SK-N-SH treated with all-trans-retinoic acid at 6 μM for 48 hours (cell line): ENCODE measurements around the gene SLC45A3.

Experiments used
- ATAC-seq: fragments of 200-7000 bp; cut with Tn5 transposase; 3 replicates; pipeline ENCODE4 v1.9.1; 2020; ENCODE audit warnings: mild to moderate bottlenecking, moderate library complexity
- BACH2 ChIP-seq: fragments of 250-450 bp; sonication (Bioruptor Pico); IDR thresholded peaks from 2 replicates; pipeline ENCODE4 v1.9.0; 2021; ENCODE audit warnings: mild to moderate bottlenecking, borderline replicate concordance
- CSDC2 ChIP-seq: fragments of 250-450 bp; sonication (Bioruptor Pico); IDR thresholded peaks from 2 replicates; pipeline ENCODE4 v1.5.0; 2020; ENCODE audit warnings: mild to moderate bottlenecking, moderate library complexity
- ESRRG ChIP-seq: fragments of 250-450 bp; sonication (Bioruptor Pico); IDR thresholded peaks from 2 replicates; pipeline ENCODE4 v1.6.1; 2021; ENCODE audit warnings: mild to moderate bottlenecking
- GLIS3 ChIP-seq: fragments of 250-450 bp; sonication (Bioruptor Pico); IDR thresholded peaks from 2 replicates; pipeline ENCODE4 v1.5.0; 2020; ENCODE audit warnings: mild to moderate bottlenecking, moderate library complexity
- ISL1 ChIP-seq: fragments of 250-450 bp; sonication (Bioruptor Pico); IDR thresholded peaks from 2 replicates; pipeline ENCODE4 v2.1.2; 2022; ENCODE audit warnings: mild to moderate bottlenecking, moderate library complexity
- OSR1 ChIP-seq: fragments of 250-450 bp; sonication (Bioruptor Pico); IDR thresholded peaks from 2 replicates; pipeline ENCODE4 v1.8.0; 2022; ENCODE audit warnings: moderate library complexity, mild to moderate bottlenecking, inconsistent platforms
- PPARA ChIP-seq: fragments of 250-450 bp; sonication (Bioruptor Pico); IDR thresholded peaks from 2 replicates; pipeline ENCODE4 v1.5.0; 2020; ENCODE audit warnings: mild to moderate bottlenecking, borderline replicate concordance
- SNAI2 ChIP-seq: fragments of 250-450 bp; sonication (Bioruptor Pico); IDR thresholded peaks from 2 replicates; pipeline ENCODE4 v1.5.0; 2020; ENCODE audit warnings: mild to moderate bottlenecking, moderate library complexity
- TOX ChIP-seq: fragments of 250-450 bp; sonication (Bioruptor Pico); IDR thresholded peaks from 2 replicates; pipeline ENCODE4 v1.8.0; 2021; ENCODE audit warnings: mild to moderate bottlenecking, moderate library complexity, borderline replicate concordance
- ZC3H10 ChIP-seq: fragments of 250-450 bp; sonication (Bioruptor Pico); IDR thresholded peaks from 2 replicates; pipeline ENCODE4 v1.5.1; 2021; ENCODE audit warnings: mild to moderate bottlenecking, moderate library complexity
- ZFP3 ChIP-seq: fragments of 250-450 bp; sonication (Bioruptor Pico); IDR thresholded peaks from 2 replicates; pipeline ENCODE4 v1.5.0; 2020; ENCODE audit warnings: mild to moderate bottlenecking, moderate library complexity
- ZFP30 ChIP-seq: fragments of 450-650 bp; formaldehyde crosslinking; IDR thresholded peaks from 2 replicates; pipeline ENCODE4 v1.5.0; 2022; ENCODE audit warnings: mild to moderate bottlenecking, moderate library complexity
- ZNF565 ChIP-seq: fragments of 450-650 bp; formaldehyde crosslinking; conservative IDR thresholded peaks from 2 replicates; pipeline ENCODE4 v1.5.0; 2020; ENCODE audit warnings: low read depth, mild to moderate bottlenecking, moderate library complexity
- ZNF70 ChIP-seq: fragments of 450-650 bp; formaldehyde crosslinking; IDR thresholded peaks from 2 replicates; pipeline ENCODE4 v1.5.0; 2020; ENCODE audit warnings: mild to moderate bottlenecking, moderate library complexity
- ZNF8 ChIP-seq: fragments of 450-650 bp; formaldehyde crosslinking; IDR thresholded peaks from 2 replicates; pipeline ENCODE4 v1.5.0; 2020; ENCODE audit warnings: mild to moderate bottlenecking, moderate library complexity
- TF ChIP-seq, protein P1 (sequence below): fragments of 250-450 bp; sonication (Bioruptor Pico); IDR thresholded peaks from 2 replicates; pipeline ENCODE4 v1.8.0; 2021; ENCODE audit warnings: low read depth, mild to moderate bottlenecking, moderate library complexity, borderline replicate concordance
- TF ChIP-seq, protein P2 (sequence below): fragments of 250-450 bp; sonication (Bioruptor Pico); IDR thresholded peaks from 2 replicates; pipeline ENCODE4 v1.5.1; 2021; ENCODE audit warnings: mild to moderate bottlenecking, moderate library complexity
- TF ChIP-seq, protein P3 (sequence below): fragments of 250-450 bp; sonication (Bioruptor Pico); IDR thresholded peaks from 2 replicates; pipeline ENCODE4 v1.5.1; 2020; ENCODE audit warnings: low read depth, mild to moderate bottlenecking, moderate library complexity
- TF ChIP-seq, protein P4 (sequence below): fragments of 250-450 bp; sonication (Bioruptor Pico); IDR thresholded peaks from 2 replicates; pipeline ENCODE4 v1.5.0; 2020; ENCODE audit warnings: mild to moderate bottlenecking, moderate library complexity
- TF ChIP-seq, protein P5 (sequence below): fragments of 250-450 bp; sonication (Bioruptor Pico); IDR thresholded peaks from 2 replicates; pipeline ENCODE4 v1.8.0; 2020; ENCODE audit warnings: mild to moderate bottlenecking, moderate library complexity, borderline replicate concordance

The SLC45A3 gene

DNA sequence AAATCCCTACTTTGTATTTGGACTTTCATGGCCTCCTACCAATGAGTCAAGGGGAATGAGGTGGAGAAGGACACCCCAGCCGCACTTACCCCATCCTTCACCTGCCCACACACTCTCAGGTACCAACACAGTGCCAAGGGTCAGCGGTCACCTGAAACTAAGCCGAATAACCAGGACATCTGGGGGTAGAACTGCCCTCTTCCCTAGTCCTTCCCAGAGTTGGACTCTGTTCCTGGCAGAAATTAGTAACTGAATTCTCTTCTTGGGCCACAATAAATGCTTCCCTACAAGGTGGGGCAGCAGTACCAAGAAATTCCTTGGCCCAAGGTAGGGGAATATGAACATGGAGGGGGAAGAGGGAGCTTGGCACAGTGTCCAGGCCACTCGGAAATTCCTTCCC lies 7.3 kb downstream of the SLC45A3 start:
- TF ChIP-seq ZFP3 (CRISPR knock-in tag) (no peak), ZNF565 (CRISPR knock-in tag) (no peak), ZFP30 (no peak), SNAI2 (no peak), ISL1 (CRISPR knock-in tag) (no peak), OSR1 (no peak), CSDC2 (no peak)
- TF ChIP-seq, protein P1, sequence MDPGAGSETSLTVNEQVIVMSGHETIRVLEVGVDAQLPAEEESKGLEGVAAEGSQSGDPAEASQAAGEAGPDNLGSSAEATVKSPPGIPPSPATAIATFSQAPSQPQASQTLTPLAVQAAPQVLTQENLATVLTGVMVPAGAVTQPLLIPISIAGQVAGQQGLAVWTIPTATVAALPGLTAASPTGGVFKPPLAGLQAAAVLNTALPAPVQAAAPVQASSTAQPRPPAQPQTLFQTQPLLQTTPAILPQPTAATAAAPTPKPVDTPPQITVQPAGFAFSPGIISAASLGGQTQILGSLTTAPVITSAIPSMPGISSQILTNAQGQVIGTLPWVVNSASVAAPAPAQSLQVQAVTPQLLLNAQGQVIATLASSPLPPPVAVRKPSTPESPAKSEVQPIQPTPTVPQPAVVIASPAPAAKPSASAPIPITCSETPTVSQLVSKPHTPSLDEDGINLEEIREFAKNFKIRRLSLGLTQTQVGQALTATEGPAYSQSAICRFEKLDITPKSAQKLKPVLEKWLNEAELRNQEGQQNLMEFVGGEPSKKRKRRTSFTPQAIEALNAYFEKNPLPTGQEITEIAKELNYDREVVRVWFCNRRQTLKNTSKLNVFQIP (CRISPR knock-in tag): no peak
- TF ChIP-seq, protein P2, sequence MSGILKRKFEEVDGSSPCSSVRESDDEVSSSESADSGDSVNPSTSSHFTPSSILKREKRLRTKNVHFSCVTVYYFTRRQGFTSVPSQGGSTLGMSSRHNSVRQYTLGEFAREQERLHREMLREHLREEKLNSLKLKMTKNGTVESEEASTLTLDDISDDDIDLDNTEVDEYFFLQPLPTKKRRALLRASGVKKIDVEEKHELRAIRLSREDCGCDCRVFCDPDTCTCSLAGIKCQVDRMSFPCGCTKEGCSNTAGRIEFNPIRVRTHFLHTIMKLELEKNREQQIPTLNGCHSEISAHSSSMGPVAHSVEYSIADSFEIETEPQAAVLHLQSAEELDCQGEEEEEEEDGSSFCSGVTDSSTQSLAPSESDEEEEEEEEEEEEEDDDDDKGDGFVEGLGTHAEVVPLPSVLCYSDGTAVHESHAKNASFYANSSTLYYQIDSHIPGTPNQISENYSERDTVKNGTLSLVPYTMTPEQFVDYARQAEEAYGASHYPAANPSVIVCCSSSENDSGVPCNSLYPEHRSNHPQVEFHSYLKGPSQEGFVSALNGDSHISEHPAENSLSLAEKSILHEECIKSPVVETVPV (CRISPR knock-in tag): no peak
- TF ChIP-seq, protein P3, sequence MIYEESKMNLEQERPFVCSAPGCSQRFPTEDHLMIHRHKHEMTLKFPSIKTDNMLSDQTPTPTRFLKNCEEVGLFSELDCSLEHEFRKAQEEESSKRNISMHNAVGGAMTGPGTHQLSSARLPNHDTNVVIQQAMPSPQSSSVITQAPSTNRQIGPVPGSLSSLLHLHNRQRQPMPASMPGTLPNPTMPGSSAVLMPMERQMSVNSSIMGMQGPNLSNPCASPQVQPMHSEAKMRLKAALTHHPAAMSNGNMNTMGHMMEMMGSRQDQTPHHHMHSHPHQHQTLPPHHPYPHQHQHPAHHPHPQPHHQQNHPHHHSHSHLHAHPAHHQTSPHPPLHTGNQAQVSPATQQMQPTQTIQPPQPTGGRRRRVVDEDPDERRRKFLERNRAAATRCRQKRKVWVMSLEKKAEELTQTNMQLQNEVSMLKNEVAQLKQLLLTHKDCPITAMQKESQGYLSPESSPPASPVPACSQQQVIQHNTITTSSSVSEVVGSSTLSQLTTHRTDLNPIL (CRISPR knock-in tag): no peak
- TF ChIP-seq, protein P4, sequence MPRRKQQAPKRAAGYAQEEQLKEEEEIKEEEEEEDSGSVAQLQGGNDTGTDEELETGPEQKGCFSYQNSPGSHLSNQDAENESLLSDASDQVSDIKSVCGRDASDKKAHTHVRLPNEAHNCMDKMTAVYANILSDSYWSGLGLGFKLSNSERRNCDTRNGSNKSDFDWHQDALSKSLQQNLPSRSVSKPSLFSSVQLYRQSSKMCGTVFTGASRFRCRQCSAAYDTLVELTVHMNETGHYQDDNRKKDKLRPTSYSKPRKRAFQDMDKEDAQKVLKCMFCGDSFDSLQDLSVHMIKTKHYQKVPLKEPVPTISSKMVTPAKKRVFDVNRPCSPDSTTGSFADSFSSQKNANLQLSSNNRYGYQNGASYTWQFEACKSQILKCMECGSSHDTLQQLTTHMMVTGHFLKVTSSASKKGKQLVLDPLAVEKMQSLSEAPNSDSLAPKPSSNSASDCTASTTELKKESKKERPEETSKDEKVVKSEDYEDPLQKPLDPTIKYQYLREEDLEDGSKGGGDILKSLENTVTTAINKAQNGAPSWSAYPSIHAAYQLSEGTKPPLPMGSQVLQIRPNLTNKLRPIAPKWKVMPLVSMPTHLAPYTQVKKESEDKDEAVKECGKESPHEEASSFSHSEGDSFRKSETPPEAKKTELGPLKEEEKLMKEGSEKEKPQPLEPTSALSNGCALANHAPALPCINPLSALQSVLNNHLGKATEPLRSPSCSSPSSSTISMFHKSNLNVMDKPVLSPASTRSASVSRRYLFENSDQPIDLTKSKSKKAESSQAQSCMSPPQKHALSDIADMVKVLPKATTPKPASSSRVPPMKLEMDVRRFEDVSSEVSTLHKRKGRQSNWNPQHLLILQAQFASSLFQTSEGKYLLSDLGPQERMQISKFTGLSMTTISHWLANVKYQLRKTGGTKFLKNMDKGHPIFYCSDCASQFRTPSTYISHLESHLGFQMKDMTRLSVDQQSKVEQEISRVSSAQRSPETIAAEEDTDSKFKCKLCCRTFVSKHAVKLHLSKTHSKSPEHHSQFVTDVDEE (CRISPR knock-in tag): no peak
- ATAC-seq: no peak

DNA sequence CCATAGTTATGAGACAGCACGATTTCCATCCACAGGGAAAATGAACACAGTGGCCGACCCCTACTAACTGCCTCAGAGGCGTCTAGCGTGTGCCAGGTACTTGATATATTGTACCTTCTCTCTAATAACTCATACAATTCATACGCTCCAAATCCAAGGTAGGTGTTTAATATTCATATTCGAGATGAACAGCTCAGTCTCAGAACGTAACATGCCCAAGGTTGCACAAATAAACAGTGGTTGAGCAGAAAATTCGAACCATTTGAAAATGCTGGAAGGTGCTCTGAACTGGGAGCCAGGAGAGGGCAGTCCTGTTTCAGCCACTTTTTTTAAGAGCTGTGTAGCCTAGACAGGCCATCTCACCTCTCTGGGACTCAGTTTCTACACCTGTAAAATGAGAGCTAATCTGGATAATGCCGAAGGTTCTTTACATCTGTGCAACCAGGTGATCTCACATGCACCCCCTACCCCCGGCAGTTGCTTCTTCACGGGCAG lies 7.9 kb downstream of the SLC45A3 start:
- TF ChIP-seq ESRRG (CRISPR knock-in tag): no peak
- no peak for TF ChIP-seq OSR1
- no peak for TF ChIP-seq ISL1 (CRISPR knock-in tag)
- TF ChIP-seq ZFP3 (CRISPR knock-in tag): no peak
- TF ChIP-seq TOX (CRISPR knock-in tag): no peak
- no peak for TF ChIP-seq ZNF565 (CRISPR knock-in tag)
- peak; percentile 15; the same call in 1 of the 3 replicates for ATAC-seq

DNA sequence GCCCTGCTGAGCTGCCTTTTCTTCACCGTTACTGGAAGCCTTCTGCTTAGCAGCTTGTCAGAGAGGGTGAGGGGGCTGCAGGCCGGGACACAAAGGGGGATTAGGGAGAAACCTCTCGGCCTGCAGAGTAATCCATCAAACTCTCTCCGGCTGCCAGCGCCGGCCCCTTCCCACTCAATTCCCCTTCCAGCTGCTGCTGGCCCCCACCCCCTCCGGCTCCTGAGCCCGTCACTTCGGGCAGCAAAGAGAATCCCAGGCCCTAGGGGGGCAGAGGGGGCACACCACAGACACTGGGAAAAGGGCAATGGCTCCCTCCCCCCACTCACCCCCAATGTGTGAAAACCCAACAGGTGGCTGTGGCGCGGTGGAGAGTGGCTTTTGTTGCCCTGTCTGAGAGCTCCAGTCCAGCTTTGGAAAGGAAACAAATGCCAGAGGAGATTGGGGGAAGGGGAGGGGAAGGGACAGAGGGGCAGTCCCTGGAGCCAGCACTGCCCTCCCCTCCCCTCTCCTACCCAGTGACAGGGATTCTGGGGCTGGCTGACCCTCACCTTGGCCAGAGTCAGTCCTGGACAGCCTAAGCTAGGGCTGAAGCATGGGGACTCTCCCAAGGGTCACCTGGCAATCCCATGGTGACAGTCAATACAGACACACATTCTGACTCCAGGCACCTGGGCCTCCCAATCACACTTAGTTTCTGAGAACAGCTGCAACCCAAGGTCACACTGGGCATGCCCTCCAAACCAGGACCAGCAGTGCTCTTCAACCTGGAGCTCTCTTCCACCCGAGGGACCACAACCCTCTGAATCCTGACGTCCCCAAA lies 9.5 kb downstream of the SLC45A3 start:
- no peak for ATAC-seq
- TF ChIP-seq ZFP30 (no peak), ESRRG (CRISPR knock-in tag) (no peak), ZNF70 (CRISPR knock-in tag) (no peak), GLIS3 (CRISPR knock-in tag) (no peak), ISL1 (CRISPR knock-in tag) (no peak), ZC3H10 (CRISPR knock-in tag) (no peak), CSDC2 (no peak)

DNA sequence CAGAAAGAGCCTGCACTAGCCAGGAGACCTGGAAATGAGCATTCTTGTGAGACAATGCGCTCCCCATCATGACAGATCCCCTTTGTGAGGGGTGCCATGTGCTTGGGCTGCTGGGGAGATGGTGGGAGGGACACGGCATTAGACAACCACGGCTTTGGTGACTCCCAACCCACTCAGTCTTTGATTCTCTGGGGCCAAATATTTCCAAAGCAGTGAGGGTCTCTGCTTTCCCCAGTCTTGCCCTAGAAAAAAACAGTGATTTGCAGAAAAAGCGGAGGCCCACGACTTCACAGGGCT lies 10.2 kb downstream of the SLC45A3 start:
- no peak for ATAC-seq
- TF ChIP-seq, protein P3 (CRISPR knock-in tag): no peak
- no peak for TF ChIP-seq ZNF8 (CRISPR knock-in tag)
- TF ChIP-seq, protein P5, sequence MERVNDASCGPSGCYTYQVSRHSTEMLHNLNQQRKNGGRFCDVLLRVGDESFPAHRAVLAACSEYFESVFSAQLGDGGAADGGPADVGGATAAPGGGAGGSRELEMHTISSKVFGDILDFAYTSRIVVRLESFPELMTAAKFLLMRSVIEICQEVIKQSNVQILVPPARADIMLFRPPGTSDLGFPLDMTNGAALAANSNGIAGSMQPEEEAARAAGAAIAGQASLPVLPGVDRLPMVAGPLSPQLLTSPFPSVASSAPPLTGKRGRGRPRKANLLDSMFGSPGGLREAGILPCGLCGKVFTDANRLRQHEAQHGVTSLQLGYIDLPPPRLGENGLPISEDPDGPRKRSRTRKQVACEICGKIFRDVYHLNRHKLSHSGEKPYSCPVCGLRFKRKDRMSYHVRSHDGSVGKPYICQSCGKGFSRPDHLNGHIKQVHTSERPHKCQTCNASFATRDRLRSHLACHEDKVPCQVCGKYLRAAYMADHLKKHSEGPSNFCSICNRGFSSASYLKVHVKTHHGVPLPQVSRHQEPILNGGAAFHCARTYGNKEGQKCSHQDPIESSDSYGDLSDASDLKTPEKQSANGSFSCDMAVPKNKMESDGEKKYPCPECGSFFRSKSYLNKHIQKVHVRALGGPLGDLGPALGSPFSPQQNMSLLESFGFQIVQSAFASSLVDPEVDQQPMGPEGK (CRISPR knock-in tag): no peak
- TF ChIP-seq TOX (CRISPR knock-in tag): no peak
- no peak for TF ChIP-seq CSDC2
- TF ChIP-seq ZFP30: no peak
- no peak for TF ChIP-seq BACH2 (CRISPR knock-in tag)
- no peak for TF ChIP-seq OSR1
- no peak for TF ChIP-seq GLIS3 (CRISPR knock-in tag)
- TF ChIP-seq, protein P4 (CRISPR knock-in tag): no peak
- TF ChIP-seq PPARA (CRISPR knock-in tag): no peak
- TF ChIP-seq ZNF565 (CRISPR knock-in tag): no peak
- no peak for TF ChIP-seq ZNF70 (CRISPR knock-in tag)
